ENCODE measurements around the gene TAS2R10.

TAS2R10 gene

GRCh38 chr12:10829994-10830393 is 3.8 kb upstream of the TAS2R10 start:
- ChIA-PET CTCF (no interaction called here), POLR2A (no interaction called here)
- DNase-seq (ENCODE audit: low read depth, low spot score) = no peak
- no peak for TF ChIP-seq CTCF (IDR thresholded peaks at IDR 0.05; ENCODE audit: insufficient read depth, low read length, missing control alignments)
- H3K4me3 ChIP-seq (ENCODE audit: low read depth, low read length) = no peak overlapping the region

GRCh38 chr12:10824957-10825356 is 1.2 kb downstream of the TAS2R10 start:
- ChIA-PET CTCF (no interaction called here), POLR2A (no interaction called here)
- DNase-seq (ENCODE audit: low read depth, low spot score) = no peak
- no peak for TF ChIP-seq CTCF (IDR thresholded peaks at IDR 0.05; ENCODE audit: insufficient read depth, low read length, missing control alignments)
- no peak overlapping the region for H3K4me3 ChIP-seq (ENCODE audit: low read depth, low read length)

GRCh38 chr12:10811883-10812536 is 14.1 kb downstream of the TAS2R10 start:
- no peak for TF ChIP-seq CTCF (IDR thresholded peaks at IDR 0.05; ENCODE audit: insufficient read depth, low read length, missing control alignments)
- ChIA-PET CTCF (no interaction called here), POLR2A (no interaction called here)
- DNase-seq (ENCODE audit: low read depth, low spot score) = no peak
- no peak overlapping the region for H3K4me3 ChIP-seq (ENCODE audit: low read depth, low read length)

GRCh38 chr12:10810068-10810467 is 16.1 kb downstream of the TAS2R10 start, which contains the start of gene TAS2R9:
Gene TAS2R9 (minus strand): TSS chr12:10810168. CDS start chr12:10810075, 93 bp downstream.
- POLR2A ChIA-PET = no interaction called here
- H3K4me3 ChIP-seq (ENCODE audit: low read depth, low read length) = no peak within 1 kb of the TSS
- no peak for DNase-seq (ENCODE audit: low read depth, low spot score)
- TF ChIP-seq CTCF (IDR thresholded peaks at IDR 0.05; ENCODE audit: insufficient read depth, low read length, missing control alignments) = no peak
- CTCF ChIA-PET = no interaction called here

GRCh38 chr12:10807186-10807585 is 19.0 kb downstream of the TAS2R10 start, which contains the start of gene TAS2R8:
Gene TAS2R8 (minus strand): TSS chr12:10807286. CDS start chr12:10806980, 306 bp downstream.
- ChIA-PET CTCF (no interaction called here), POLR2A (no interaction called here)
- H3K4me3 ChIP-seq (ENCODE audit: low read depth, low read length) = no peak within 1 kb of the TSS
- no peak for TF ChIP-seq CTCF (IDR thresholded peaks at IDR 0.05; ENCODE audit: insufficient read depth, low read length, missing control alignments)
- no peak for DNase-seq (ENCODE audit: low read depth, low spot score)

GRCh38 chr12:10802587-10802986 is 23.6 kb downstream of the TAS2R10 start, which contains the start of gene TAS2R7:
Gene TAS2R7 (minus strand): TSS chr12:10802627. CDS start chr12:10802570, 57 bp downstream.
- ChIA-PET POLR2A (no interaction called here), CTCF (no interaction called here)
- no peak for DNase-seq (ENCODE audit: low read depth, low spot score)
- H3K4me3 ChIP-seq (ENCODE audit: low read depth, low read length) = no peak within 1 kb of the TSS
- no peak for TF ChIP-seq CTCF (IDR thresholded peaks at IDR 0.05; ENCODE audit: insufficient read depth, low read length, missing control alignments)

Measured in AG04449 (cell line).